ENCODE results near the gene MDN1. TPM values are rescaled to one million over a fixed set of nuclear protein-coding genes. Genes with fewer than 3 reads are reported as not detected.

Gene MDN1
- total and polyA plus RNA-seq, 4 donors = 31.4 to 40.2 (median 36.8) TPM

- H3K36me3 ChIP-seq (ENCODE audit: control insufficient read depth, insufficient read depth, low read length) = no peaks in the 10 kb centered on the region
- no peak overlapping the region for H3K27ac ChIP-seq (ENCODE audit: low read depth, low read length)
- H3K4me1 ChIP-seq (ENCODE audit: control insufficient read depth, insufficient read depth, low read length) = no peaks in the 10 kb centered on the region
- 100% methylated on average over 1 of the region's 2 CpGs for WGBS (ENCODE audit: insufficient coverage)
- H3K27me3 ChIP-seq (ENCODE audit: control insufficient read depth, insufficient read depth, low read length) = no peaks in the 10 kb centered on the region
- DNase-seq (ENCODE audit: low read depth in 4 of 6, low spot score in 6 of 6) = no peak
- H3K9me3 ChIP-seq (ENCODE audit: control insufficient read depth, insufficient read depth, low read length) = no peaks in the 10 kb centered on the region
- H3K4me3 ChIP-seq (ENCODE audit: low read depth, low read length) = no peak overlapping the region
Measured at GRCh38 chr6:89596056-89596455, 223.5 kb downstream of the MDN1 start.

Small RNA genes lying within 50 kb of the gene (small RNA-seq; reads per million reads assigned to genes)
- not detected for gene DNAJC19P6 (ENCODE audit: low replicate concordance)
- not detected for gene RF00019 (ENCODE audit: low replicate concordance)

Other genes starting within 250 kb of the MDN1 start
- 10 to 100 TPM; 30.8 to 33.9 TPM for gene LYRM2, start 181.0 kb downstream of the MDN1 start, total RNA-seq
- 10 to 100 TPM; 42.6 to 45.7 TPM for gene LYRM2, start 181.0 kb downstream of the MDN1 start, polyA plus RNA-seq (ENCODE audit: insufficient read length in 2 of 2)
- gene CASP8AP2, start 10.1 kb upstream of the MDN1 start, total RNA-seq = 10 to 100 TPM; 22.5 to 30.4 TPM
- 10 to 100 TPM; 12.3 to 14.6 TPM for gene CASP8AP2, start 10.1 kb upstream of the MDN1 start, polyA plus RNA-seq (ENCODE audit: insufficient read length in 2 of 2)
- not detected for gene GJA10, start 74.7 kb upstream of the MDN1 start, total RNA-seq
- not detected for gene GJA10, start 74.7 kb upstream of the MDN1 start, polyA plus RNA-seq (ENCODE audit: insufficient read length in 2 of 2)